GM19239 (cell line): ENCODE measurements around the gene DOHH.
"Not testable (repeated sequence)": the region's sequence is repeated elsewhere in the genome, so short reads cannot be mapped to it uniquely, and the experiment has no call there.

Experiments
- DNase-seq: peaks from one replicate; pipeline ENCODE4 v3.0.0; 2011; ENCODE audit warnings: low spot score; ENCODE audit not compliant: insufficient read length
- FAIRE-seq: peaks from 2 replicates; lab custom pipeline; 2011; peaks lifted over from hg19 to GRCh38; lab: Jason Lieb, UNC

The DOHH gene

DNA sequence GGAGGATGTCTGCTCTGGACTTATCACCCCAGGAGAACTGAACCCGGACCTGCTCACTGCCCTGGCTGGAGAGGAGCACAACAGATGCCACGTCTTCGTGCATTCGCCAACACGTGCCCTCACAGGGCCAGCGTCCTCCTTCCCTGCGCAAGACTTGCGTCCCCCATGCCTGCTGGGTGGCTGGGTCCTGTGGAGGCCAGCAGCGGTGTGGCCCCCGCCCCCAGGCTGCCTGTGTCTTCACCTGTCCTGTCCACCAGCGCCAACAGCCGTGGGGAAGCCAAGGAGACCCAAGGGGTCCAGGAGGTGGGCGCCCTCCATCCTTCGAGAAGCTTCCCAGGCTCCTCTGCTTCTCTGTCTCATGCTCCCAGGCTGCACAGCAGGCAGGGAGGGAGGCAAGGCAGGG is 35.1 kb upstream of the DOHH start:
- DNase-seq (no peak), FAIRE-seq (no peak)

DNA sequence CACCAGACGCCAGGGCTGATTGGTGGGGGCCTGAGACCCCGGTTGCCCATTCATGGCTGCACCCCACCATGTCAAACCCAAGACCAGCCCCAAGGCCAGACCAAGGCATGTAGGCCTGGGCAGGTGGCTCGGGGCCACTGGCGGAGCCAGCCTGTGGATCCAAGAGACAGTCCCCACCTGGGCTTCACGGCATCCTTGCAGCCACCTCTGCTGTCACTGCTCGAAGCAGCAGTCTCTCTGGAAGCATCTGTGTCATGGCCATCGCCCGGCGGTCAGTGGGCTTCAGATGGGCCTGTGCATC is 34.7 kb upstream of the DOHH start:
- no peak for DNase-seq
- no peak for FAIRE-seq

GRCh38 chr19:3534375-3535234 is 34.1 kb upstream of the DOHH start:
- FAIRE-seq: no peak
- no peak for DNase-seq

DNA sequence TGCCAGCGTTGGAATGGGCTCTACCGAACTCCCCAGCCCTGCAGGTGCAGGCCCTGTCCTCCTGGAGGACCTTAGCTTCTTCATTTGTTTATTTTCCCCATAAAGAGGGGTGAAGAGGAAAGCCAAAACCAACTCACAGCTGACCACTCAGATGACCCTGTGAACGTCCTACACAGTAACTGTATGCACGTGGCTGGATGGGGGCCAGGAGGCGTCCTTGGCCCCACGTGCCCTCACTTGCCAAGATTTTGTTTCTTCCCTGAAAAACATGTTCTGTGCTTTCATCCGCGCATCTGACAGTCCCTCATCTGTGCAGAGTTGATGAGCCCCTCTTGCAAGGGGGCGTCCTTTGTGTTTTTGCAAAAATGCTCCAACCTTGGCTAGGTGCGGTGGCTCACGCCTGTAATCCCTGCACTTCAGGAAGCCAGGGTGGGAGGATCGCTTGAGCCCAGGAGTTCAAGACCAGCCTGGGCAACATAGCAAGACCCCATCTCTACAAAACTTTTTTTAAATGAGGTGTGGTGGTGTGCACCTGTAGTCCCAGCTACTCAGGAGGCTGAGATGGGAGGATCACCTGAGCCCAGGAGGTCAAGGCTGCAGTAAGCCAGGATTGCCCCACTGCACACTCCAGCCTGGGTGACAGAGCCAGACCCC is 33.2 kb upstream of the DOHH start:
- FAIRE-seq (no peak), DNase-seq (no peak)

GRCh38 chr19:3533033-3533432 is 32.6 kb upstream of the DOHH start:
- FAIRE-seq: no peak
- DNase-seq: no peak

DNA sequence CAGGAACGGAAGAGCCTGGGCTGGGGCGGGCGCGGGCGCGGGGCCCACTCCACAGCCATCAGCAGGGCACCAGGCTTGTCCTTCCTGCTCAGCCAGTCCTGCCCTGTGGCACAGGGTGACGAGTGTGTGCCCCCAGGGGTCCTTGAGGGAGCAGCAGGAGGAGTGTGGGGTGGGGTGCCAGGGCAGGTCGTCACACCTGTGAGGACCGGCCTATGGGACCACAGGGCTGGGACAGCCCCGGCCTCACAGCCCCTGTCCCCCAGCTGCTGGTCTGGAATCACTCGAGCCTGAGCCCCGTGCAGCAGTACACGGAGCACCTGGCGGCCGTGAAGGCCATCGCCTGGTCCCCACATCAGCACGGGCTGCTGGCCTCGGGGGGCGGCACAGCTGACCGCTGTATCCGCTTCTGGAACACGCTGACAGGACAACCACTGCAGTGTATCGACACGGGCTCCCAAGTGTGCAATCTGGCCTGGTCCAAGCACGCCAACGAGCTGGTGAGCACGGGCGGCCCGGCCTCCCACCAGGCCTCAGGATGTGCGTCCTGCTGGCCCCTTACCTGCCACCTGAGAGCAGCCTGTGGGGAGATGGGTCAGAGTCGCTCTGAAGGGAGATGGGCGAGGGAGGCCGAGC is 31.8 kb upstream of the DOHH start:
- FAIRE-seq (no peak), DNase-seq (no peak)

DNA sequence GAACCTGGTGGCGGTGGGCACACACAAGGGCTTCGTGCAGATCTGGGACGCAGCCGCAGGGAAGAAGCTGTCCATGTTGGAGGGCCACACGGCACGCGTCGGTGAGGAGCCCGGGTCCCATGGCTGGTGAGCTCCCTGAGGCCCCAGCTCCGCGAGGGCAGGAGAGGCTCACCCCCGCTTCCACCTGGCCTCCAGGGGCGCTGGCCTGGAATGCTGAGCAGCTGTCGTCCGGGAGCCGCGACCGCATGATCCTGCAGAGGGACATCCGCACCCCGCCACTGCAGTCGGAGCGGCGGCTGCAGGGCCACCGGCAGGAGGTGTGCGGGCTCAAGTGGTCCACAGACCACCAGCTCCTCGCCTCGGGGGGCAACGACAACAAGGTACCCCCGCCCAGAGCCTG is 31.2 kb upstream of the DOHH start:
- no peak for FAIRE-seq
- DNase-seq: no peak

GRCh38 chr19:3530389-3530788 is 29.9 kb upstream of the DOHH start:
- DNase-seq: no peak
- no peak for FAIRE-seq

- DNase-seq, FAIRE-seq: not testable (repeated sequence)
These were observed 28.8 kb upstream of the DOHH start for GRCh38 chr19:3529299-3529698.

GRCh38 chr19:3528539-3529211 is 28.2 kb upstream of the DOHH start:
- DNase-seq (no peak), FAIRE-seq (no peak)

GRCh38 chr19:3528080-3528479 is 27.6 kb upstream of the DOHH start:
- DNase-seq (no peak), FAIRE-seq (no peak)

GRCh38 chr19:3527238-3527910 is 26.9 kb upstream of the DOHH start:
- FAIRE-seq: no peak
- no peak for DNase-seq

DNA sequence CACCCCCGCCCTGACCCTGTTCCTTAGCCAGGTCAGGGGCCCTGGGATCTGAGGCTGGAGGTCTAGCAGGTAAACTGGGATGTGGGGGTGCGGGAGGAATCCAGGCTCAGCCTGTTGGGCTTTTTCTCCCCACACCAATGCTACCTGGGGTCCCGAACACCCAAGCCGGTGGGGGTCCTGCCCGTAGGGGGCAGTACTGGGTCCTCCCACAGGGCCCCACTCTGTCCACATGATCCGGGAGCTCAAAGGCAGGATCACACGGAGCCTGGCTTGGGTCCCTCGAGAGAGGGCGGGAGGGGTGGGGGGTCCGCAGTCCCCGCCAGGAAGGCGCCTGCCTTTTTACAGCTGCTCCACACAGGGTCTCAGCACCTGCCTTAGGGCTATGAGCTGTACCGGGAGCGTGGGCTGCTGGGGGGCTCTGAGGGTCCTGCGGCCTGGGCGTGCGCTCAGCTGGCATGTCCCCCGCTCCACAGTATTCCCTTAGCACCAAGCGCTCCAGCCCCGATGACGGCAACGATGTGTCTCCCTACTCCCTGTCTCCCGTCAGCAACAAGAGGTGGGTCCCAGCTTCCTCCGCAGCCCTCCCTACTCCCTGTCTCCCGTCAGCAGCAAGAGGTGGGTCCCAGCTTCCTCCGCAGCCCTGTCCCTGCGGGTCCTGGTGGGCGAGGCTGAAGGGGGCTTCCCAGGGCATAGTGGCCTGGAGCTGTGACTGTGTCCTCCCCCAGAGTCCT is 26.2 kb upstream of the DOHH start:
- FAIRE-seq (no peak), DNase-seq (no peak)

- FAIRE-seq: no peak
- no peak for DNase-seq
These were observed 24.5 kb upstream of the DOHH start for GRCh38 chr19:3524904-3525451.

DNA sequence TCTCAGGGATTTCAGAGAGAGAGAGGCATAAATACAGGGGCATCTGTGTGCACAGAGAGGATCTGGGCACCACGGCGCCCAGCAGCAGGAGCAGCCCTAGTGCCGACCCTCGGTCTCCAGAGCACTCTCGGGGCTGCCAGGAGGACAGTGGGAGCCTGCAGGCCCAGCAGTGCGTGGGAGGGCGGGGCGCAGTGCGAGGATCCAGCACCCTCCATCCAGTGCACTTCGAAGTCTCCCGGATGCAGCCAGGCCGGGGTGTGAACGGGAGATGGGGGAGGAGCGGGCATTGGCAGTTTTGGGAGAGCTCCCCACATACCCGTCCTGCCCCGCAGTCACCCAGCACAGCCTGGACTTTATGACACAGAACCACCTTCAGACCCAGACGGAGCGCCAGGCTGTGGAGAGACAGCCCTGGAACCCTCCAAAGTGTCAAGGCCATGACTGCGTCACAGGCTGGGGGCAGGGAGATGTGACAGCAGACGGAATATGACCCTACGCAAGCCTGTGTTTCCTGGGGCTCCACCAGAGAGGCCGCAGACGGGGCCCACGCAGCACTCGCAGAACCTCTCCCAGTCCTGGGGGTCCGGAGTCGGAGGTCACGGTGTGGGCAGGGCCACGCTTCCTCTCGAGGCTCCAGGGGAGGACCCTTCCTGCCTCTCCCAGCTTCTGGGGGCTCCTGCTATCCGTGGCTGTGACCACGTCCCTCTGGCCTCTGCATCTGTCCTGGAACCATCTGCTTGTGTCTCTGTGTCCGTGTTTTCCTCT is 23.8 kb upstream of the DOHH start:
- no peak for DNase-seq
- FAIRE-seq: no peak

- no peak for DNase-seq
- FAIRE-seq: no peak
These were observed 23.0 kb upstream of the DOHH start for GRCh38 chr19:3523361-3524077.

- FAIRE-seq: no peak
- DNase-seq: no peak
These were observed 22.2 kb upstream of the DOHH start for GRCh38 chr19:3522421-3523360.
